ENCODE measurements around the gene HNRNPLL.

HNRNPLL gene

GRCh38 chr2:38590053-38590452 lies 12.7 kb downstream of the HNRNPLL start:
- DNase-seq, result no peak

- no peak for DNase-seq
These were observed 15.8 kb downstream of the HNRNPLL start for GRCh38 chr2:38586931-38587330.

DNA sequence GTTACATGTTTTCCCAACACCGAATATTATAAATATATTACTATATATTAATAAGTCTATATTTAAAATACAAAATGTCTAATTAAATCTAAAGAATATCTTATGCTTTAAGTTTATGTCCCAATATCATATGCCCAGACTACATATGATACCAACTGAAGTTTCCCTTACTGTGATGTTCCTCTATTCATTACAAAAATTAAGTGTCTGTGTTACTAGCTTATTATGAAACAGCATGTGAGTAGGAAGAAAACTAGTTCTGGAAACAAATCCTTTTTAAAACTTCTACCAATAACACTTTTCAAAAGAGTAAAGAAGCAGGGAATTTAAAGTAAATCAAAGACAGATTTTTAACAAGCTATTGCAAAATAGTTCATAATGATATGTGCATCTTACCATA lies 17.8 kb downstream of the HNRNPLL start:
- no peak for DNase-seq

GRCh38 chr2:38583994-38584393 lies 18.7 kb downstream of the HNRNPLL start:
- DNase-seq, result no peak

- DNase-seq, result no peak
These were observed 19.2 kb downstream of the HNRNPLL start for GRCh38 chr2:38583524-38583923.

DNA sequence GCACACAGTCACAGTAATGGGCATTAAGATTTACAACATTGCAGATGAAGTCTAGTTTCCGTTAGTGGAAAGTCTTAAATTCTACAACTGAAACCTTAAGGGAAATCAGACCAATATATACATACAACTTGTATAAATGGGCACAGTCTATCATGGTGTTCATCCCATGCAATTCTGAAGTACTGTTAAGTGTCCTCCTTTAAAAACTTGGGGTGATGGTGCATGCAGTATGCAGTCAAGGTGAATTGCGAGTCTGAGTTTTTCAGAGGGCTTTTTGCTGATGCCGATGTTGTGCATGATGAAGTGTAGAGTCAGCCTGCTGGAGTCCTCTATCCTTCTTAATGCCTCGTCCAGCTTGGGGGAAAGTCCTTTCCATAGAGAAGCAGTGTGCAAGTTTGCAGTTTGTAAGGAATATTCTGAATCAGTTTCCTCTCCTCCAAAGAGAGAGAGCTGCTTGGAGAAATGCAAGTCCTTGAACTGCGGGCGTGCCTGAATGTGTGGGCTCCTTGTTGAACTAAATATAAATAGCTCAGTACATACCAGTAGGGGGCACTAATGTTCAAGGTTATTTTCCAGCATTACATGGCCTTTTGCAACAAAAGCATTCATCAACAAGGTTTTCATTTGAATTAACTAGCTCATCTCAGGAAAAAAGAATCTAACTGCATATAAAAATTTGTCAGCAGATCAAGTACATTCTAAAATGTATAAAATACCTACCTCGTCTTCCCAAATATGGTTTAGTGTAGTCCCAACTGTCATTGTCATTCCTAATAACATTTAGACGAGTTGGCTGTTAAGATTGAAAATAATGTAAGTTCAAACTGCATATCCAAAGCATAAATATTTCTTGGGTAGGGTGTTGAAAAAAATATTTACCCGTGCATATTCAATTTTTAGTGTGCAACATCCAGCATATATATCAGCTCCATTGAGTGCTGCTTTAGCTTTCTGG lies 21.3 kb downstream of the HNRNPLL start:
- DNase-seq, result peak; percentile 48

DNA sequence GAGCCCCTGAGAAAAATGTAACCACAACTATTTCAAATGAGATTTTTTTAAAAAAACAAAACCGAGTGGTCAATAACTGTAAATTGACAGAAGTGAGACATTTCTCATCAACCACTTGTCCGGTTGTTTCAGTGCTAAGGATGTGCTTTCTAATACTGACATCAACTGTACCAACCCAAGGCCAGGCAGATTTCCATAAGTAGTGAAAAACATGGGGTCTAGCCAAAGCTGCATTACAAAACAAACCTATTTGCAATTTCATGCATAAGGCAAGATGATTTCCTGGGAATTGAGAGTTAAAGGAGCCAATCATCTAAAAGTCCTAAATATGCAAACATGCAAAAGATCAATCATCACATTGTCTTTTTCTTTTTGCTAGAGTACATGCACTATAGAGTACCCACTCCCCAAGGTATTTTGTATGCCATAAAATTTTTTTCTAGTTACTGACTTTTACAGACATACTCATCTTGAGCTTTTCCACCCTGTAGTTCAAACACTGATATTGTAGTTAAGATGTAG lies 22.6 kb downstream of the HNRNPLL start:
- DNase-seq, result no peak

- DNase-seq, result no peak
These were observed 23.9 kb downstream of the HNRNPLL start for GRCh38 chr2:38578832-38579231.

DNA sequence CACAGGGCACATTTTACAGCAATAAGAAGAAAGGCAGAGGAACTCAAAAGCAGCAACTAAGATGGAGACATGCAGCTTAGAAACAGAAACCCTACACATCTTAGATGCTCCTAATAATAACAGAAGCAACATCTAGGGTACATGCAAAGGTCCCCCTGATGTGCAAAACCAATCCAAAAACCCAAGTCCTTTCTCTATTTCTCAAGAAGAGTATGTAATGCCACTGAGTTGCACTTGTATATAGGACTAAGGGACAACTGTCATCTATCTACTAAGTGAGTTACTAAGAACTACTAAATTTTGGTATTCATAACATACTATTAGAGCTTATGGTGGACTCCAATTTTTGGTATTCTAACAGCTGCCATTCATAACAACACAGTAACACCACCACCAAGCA lies 28.4 kb downstream of the HNRNPLL start:
- no peak for DNase-seq

DNA sequence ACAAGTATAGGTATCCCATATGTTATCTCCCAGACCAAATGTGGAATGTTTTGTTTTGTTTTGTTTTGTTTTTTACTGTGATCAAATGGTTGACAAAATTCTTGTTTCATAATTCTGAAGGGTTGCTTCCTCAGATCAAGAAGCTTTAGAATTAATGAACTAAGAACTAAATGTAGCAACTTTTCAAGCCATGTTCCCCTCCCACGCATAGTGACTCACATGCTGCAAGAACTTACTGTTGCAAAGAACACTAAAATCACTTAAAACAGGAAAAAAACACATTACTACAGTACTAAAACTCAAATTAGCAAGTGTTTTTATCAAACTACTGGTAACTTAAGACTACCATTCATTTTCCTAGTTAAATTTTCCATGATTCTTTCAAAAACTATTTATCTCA lies 30.6 kb downstream of the HNRNPLL start:
- DNase-seq, result no peak

DNA sequence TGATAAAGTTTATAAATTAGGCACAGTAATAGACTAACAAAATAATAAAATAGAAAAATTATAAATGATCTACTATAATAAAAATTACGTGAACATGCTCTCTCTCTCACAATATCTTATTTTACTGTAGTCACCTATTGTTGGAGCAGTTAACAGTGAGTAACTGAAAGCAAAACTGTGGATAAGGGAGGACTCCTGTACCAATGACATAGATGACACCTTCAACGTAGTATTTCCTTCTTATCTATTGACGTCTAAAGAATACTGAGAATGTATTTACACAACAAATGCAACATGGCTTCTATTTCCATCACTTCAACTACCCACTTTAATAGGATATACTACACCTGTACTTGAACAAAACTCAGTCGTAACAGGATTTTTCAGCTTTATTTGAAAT lies 31.5 kb downstream of the HNRNPLL start:
- no peak for DNase-seq

DNA sequence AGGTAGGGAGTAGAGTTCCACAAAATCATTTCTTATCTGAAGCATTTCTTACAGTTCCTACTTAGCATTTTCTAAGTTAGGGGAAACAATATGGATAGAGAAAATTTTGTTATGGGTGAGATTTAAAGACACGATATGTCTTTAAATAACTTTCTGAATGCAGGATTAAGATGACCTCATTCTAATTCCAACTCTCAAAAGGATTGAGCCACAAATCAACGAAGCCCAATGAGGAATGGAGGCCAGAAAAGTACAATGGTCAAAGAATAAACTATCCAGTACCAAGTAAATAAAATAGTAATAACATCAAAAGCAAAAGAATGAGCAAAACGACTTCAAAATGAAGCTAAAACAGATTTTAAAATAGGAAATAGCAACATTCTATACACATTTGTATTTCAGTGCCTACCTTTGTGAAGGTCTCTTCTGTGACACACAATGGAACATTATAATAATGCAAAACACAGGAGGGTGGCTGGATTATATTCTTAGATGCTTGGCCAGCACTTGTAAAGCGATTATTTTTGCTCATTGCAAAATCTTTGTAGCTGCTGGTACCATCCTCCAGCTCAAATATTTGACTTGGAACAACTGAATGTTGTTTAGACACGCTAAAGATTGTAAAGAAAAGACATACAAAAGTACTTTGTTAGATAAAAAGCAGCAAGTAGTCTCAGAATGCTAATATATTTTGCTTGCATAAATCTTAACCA lies 33.8 kb downstream of the HNRNPLL start:
- no peak for DNase-seq

DNA sequence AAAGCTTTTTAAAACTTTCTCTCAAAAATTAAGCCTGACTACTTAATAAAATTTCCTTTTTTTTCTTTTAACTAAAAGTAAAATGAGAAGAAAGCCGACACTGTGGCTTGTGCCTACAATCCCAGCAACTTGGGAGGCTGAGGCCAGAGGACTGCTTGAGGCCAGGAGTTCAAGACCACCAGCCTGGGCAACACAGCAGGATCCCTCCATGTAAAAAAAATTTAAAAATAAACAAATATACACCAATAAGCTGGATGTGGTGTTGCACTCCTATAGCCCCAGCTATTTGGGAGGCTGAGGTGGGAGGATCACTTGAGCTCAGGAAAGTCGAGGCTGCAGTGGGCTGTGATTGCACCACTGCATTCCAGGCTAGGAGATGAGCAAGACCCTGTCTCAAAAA lies 37.4 kb downstream of the HNRNPLL start:
- DNase-seq, result no peak

DNA sequence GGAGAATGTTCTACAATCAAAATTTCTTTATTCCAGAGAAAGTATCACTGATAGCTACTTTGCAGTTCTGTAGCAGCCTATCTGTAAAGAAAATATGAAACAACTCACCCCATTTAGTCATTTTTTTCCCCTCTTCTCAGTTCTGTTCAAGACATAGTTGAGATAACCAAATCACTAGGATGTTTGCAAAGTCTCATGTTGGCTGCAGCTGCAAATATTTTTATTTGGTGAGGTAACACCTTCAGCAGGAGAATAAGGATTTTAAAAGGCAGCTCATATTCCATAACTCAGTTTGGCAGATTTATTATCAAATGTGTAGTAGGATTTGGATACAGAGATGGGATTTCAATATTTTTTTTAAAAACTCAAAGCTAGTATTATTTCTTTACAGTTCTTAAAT lies 41.0 kb downstream of the HNRNPLL start:
- no peak for DNase-seq

GRCh38 chr2:38560092-38560491 lies 42.6 kb downstream of the HNRNPLL start:
- no peak for DNase-seq

DNA sequence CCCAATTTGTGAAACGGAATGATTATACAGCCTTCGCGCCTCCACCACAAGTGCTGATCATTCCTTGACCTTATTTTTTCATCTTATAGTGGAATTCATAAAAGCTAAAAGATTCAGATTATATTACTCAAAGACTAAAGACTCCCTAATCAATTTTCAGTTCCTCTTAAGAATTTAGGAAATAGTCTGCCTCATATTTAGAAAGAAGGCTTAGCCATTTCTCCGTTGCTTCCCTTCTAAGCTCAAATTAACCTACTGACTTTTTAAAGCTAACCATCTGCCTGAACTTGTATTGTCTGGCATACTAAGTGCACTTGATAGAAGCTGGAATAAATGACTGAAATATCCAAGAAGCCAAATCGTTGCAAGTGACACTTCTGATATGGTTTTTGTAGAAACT lies 44.7 kb downstream of the HNRNPLL start:
- no peak for DNase-seq

- DNase-seq, result no peak
These were observed 45.5 kb downstream of the HNRNPLL start for GRCh38 chr2:38557217-38557616.

GRCh38 chr2:38556006-38556801 lies 46.5 kb downstream of the HNRNPLL start:
- no peak for DNase-seq

DNA sequence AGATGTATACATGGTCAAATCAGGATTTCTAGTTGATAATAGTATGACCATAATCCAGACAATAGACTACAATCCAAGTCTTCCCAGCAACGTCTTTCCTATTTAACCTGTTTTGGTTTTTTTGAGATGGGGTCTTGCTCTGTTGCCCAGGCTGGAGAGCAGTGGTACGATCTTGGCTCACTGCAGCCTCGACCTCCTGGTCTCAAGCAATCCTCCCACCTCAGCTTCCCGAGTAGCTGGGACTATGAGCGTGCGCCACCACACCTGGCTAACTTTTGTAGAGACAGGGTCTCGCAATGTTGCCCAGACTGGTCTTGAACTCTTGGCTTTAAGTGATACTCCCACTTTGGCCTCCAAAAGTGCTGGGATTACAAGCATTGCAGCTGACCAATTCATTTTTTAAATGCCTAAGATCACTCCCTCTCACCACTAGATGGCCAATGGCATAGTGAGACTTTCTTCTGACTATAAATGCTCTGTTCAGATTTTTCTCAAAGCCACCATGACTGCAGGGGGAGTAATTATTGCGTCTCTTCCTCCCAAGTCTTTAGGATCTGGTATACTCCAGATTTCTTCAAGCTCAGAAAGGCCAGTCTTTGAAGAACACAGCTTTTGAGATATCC lies 47.6 kb downstream of the HNRNPLL start:
- DNase-seq, result no peak

- no peak for DNase-seq
These were observed 49.2 kb downstream of the HNRNPLL start for GRCh38 chr2:38553554-38553953.

GRCh38 chr2:38552259-38552658 lies 50.5 kb downstream of the HNRNPLL start:
- no peak for DNase-seq

- DNase-seq, result no peak
These were observed 51.0 kb downstream of the HNRNPLL start for GRCh38 chr2:38551746-38552145.

DNA sequence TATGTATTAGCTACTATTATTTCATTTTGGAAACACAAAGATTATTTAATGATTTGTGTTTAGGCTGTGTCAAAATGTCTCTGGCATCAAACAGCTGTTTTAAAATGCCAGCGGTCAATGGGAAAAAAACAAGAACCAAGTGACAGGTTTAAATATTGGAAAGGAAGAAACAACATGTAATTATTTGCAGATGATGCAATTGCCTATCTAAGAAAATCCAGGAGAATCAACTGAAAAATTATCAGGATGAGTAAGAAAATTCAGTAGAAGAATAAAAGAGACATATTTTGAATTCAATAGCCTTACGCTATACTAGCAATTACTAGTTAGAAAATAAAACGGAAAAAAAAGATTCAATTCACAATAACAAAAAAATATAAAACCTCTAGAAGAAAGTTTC lies 51.6 kb downstream of the HNRNPLL start:
- DNase-seq, result no peak

All from NCI-H774 (cell line).